Skin of body (tissue), 2 donors: Measurements from ENCODE around the gene PCDHGB1. TPM values are rescaled to one million over a fixed set of nuclear protein-coding genes. Genes with fewer than 3 reads are reported as not detected.
"Not testable (repeated sequence)": the region's sequence is repeated elsewhere in the genome, so short reads cannot be mapped to it uniquely, and the experiment has no call there.

Experiments used
- DNase-seq: peaks from one replicate; lab custom pipeline; 2025; lab: John Stamatoyannopoulos, UW
- total RNA-seq: library from RNA; depleted of rRNA; stranded (reverse); fragments of >200 nt; gene quantifications from one replicate; pipeline ENCODE4 v1.2.3, GENCODE V29; 2014

Gene PCDHGB1
- total RNA-seq, 1 donor from 2014 or later = 2.6 TPM

DNA sequence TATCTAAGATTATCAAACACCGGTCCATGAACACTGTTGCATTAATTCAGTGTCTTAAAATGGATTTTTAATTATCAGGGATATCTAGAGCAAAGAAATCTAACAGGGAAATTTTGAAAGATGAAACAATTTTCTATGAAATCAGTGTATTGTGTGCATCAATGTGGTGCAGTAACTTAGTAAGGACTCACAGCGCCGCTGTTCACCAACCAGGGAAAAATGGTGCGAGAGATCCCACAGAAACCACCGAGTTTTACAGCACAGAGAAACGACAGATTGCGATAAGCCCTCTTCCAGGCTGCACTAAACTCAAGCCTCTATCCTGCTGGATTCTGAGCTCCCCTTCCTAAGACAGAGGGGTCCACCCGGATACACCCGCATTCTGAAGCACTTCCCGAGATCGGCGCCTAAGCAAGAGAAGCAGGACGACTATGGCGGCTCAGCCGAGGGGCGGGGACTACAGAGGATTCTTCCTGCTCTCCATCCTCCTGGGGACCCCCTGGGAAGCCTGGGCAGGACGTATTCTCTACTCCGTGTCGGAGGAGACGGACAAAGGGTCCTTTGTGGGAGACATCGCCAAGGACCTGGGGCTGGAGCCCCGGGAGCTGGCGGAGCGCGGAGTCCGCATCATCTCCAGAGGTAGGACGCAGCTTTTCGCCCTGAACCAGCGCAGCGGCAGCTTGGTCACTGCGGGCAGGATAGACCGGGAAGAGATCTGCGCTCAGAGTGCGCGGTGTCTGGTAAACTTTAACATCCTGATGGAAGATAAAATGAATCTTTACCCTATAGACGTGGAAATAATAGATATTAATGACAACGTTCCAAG lies 32.8 kb downstream of the PCDHGB1 start, which contains the start of gene PCDHGA7:
TSS of gene PCDHGA7 (plus strand) at position 274 of the 826 bp plus-strand sequence. CDS start at position 432, 158 bp downstream.
- no peak for DNase-seq

DNA sequence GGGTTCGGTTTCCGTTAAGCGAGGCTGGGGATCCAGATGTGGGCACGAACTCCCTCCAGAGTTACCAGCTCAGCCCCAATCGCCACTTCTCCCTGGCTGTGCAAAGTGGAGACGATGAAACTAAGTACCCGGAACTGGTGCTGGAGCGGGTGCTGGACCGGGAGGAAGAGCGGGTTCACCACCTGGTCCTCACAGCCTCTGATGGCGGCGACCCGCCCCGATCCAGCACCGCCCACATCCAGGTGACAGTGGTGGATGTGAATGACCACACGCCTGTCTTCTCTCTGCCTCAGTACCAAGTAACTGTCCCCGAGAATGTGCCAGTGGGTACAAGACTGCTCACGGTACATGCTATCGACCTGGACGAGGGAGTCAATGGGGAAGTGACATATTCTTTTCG lies 33.4 kb downstream of the PCDHGB1 start:
- no peak for DNase-seq

DNA sequence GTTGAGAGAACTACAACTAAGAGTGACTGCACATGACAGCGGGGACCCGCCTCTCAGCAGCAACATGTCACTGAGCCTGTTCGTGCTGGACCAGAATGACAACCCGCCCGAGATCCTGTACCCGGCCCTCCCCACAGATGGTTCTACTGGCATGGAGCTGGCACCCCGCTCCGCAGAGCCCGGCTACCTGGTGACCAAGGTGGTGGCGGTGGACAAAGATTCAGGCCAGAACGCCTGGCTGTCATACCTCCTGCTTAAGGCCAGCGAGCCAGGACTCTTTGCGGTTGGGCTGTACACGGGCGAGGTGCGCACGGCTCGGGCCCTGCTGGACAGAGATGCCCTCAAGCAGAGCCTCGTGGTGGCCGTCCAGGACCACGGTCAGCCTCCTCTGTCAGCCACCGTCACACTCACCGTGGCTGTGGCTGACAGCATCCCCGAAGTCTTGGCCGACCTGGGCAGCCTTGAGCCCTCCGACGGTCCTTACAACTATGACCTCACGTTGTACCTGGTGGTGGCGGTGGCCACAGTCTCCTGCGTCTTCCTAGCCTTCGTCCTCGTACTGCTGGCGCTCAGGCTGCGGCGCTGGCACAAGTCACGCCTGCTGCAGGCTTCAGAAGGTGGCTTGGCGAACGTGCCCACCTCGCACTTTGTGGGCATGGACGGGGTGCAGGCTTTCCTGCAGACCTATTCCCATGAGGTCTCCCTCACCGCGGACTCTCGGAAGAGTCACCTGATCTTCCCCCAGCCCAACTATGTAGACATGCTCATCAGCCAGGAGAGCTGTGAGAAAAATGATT lies 34.8 kb downstream of the PCDHGB1 start:
- no peak for DNase-seq

GRCh38 chr5:141387557-141388311 lies 37.8 kb downstream of the PCDHGB1 start, which contains the start of gene PCDHGB4:
PCDHGB4 (plus strand) TSS chr5:141387698; CDS start chr5:141387885, 187 bp downstream.
- not testable (repeated sequence) for DNase-seq

DNA sequence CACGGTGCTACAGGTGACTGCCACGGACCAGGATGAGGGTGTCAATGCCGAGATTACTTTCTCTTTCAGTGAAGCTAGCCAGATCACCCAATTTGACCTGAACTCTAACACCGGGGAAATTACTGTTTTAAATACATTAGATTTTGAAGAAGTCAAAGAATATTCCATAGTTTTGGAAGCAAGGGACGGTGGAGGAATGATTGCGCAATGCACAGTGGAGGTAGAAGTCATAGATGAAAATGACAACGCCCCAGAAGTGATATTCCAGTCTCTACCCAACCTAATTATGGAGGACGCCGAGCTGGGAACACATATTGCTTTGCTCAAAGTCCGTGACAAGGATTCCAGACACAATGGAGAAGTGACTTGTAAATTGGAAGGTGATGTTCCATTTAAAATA lies 38.8 kb downstream of the PCDHGB1 start:
- DNase-seq = no peak

GRCh38 chr5:141389153-141390042 lies 39.5 kb downstream of the PCDHGB1 start:
- DNase-seq = no peak

DNA sequence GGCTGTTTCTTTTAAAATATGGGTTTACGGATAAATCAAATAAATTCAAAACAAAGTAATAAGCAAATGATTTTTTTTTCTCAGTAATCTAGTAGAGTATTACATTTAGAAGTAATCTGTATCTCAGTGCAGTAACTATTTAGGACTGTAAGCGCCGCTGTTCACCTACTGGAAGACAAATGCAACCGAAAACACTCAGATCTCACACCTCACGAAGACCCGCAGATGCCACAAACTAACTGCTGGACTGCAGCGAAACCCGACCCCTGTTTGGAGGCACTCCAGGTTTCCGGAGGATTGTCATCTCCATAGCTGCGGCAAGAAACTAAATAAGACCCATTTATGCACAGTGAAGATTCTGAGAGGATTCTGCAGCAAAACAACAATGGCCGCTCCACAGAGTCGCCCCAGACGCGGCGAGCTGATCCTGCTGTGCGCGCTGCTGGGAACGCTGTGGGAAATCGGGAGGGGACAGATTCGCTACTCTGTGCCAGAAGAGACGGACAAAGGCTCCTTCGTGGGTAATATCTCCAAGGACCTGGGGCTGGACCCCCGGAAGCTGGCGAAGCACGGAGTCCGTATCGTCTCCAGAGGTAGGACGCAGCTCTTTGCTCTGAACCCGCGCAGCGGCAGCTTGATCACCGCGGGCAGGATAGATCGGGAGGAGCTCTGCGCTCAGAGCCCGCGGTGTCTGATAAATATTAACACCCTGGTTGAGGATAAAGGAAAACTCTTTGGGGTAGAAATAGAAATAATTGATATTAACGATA lies 42.7 kb downstream of the PCDHGB1 start, which contains the start of gene PCDHGA8:
TSS of gene PCDHGA8 (plus strand) at position 205 of the 770 bp plus-strand sequence. CDS start at position 386, 181 bp downstream.
- DNase-seq = no peak

- DNase-seq = no peak
Measured at GRCh38 chr5:141393267-141393666, 43.4 kb downstream of the PCDHGB1 start.

- not testable (repeated sequence) for DNase-seq
Measured at GRCh38 chr5:141394401-141395187, 44.7 kb downstream of the PCDHGB1 start.

GRCh38 chr5:141397756-141398551 lies 48.1 kb downstream of the PCDHGB1 start, which contains the start of gene PCDHGB5:
PCDHGB5 (plus strand) TSS chr5:141397947; CDS start chr5:141398128, 181 bp downstream.
- not testable (repeated sequence) for DNase-seq

- DNase-seq = no peak
Measured at GRCh38 chr5:141398608-141399007, 48.7 kb downstream of the PCDHGB1 start.

GRCh38 chr5:141399555-141400258 lies 49.8 kb downstream of the PCDHGB1 start:
- no peak for DNase-seq

Other genes with a start within 250 kb of the PCDHGB1 start
- 2.7 TPM for gene PCDHB3, start 249.6 kb upstream of the PCDHGB1 start, total RNA-seq
- gene PCDHB4, start 228.3 kb upstream of the PCDHGB1 start, total RNA-seq = 1.6 TPM
- gene PCDHB5, start 214.9 kb upstream of the PCDHGB1 start, total RNA-seq = 2.7 TPM
- gene PCDHB6, start 200.0 kb upstream of the PCDHGB1 start, total RNA-seq = 0.39 TPM
- gene PCDHB7, start 177.5 kb upstream of the PCDHGB1 start, total RNA-seq = 1.1 TPM
- gene PCDHB8, start 172.3 kb upstream of the PCDHGB1 start, total RNA-seq = 0.49 TPM
- gene PCDHB16, start 167.7 kb upstream of the PCDHGB1 start, total RNA-seq = 2.5 TPM
- gene PCDHB9, start 162.9 kb upstream of the PCDHGB1 start, total RNA-seq = 0.89 TPM
- 1.8 TPM for gene PCDHB10, start 157.7 kb upstream of the PCDHGB1 start, total RNA-seq
- gene PCDHB11, start 150.5 kb upstream of the PCDHGB1 start, total RNA-seq = 3.5 TPM
- 2.2 TPM for gene PCDHB12, start 141.4 kb upstream of the PCDHGB1 start, total RNA-seq
- gene PCDHB13, start 136.2 kb upstream of the PCDHGB1 start, total RNA-seq = 2.9 TPM
- 3.8 TPM for gene PCDHB14, start 126.8 kb upstream of the PCDHGB1 start, total RNA-seq
- 3.6 TPM for gene PCDHB15, start 104.7 kb upstream of the PCDHGB1 start, total RNA-seq
- 1.4 TPM for gene SLC25A2, start 46.0 kb upstream of the PCDHGB1 start, total RNA-seq
- gene TAF7, start 29.3 kb upstream of the PCDHGB1 start, total RNA-seq = 88.8 TPM
- gene PCDHGA1, start 19.6 kb upstream of the PCDHGB1 start, total RNA-seq = 0.39 TPM
- 3.6 TPM for gene PCDHGA2, start 11.3 kb upstream of the PCDHGB1 start, total RNA-seq
- gene PCDHGA3, start 6.3 kb upstream of the PCDHGB1 start, total RNA-seq = 1.6 TPM
- 2.9 TPM for gene PCDHGA4, start 4.9 kb downstream of the PCDHGB1 start, total RNA-seq
- gene PCDHGB2, start 9.9 kb downstream of the PCDHGB1 start, total RNA-seq = 3.3 TPM
- 3.6 TPM for gene PCDHGA5, start 14.1 kb downstream of the PCDHGB1 start, total RNA-seq
- 4.3 TPM for gene PCDHGB3, start 20.1 kb downstream of the PCDHGB1 start, total RNA-seq
- gene PCDHGA6, start 23.8 kb downstream of the PCDHGB1 start, total RNA-seq = 3.6 TPM
- gene PCDHGA7, start 32.6 kb downstream of the PCDHGB1 start, total RNA-seq = 3.5 TPM
- gene PCDHGB4, start 37.6 kb downstream of the PCDHGB1 start, total RNA-seq = 6.1 TPM
- 3.3 TPM for gene PCDHGA8, start 42.5 kb downstream of the PCDHGB1 start, total RNA-seq
- gene PCDHGB5, start 47.8 kb downstream of the PCDHGB1 start, total RNA-seq = 8.0 TPM
- 4.2 TPM for gene PCDHGA9, start 52.7 kb downstream of the PCDHGB1 start, total RNA-seq
- gene PCDHGB6, start 57.9 kb downstream of the PCDHGB1 start, total RNA-seq = 5.6 TPM
- gene PCDHGA10, start 62.9 kb downstream of the PCDHGB1 start, total RNA-seq = 4.9 TPM
- gene PCDHGB7, start 67.6 kb downstream of the PCDHGB1 start, total RNA-seq = 7.6 TPM
- 6.1 TPM for gene PCDHGA11, start 71.0 kb downstream of the PCDHGB1 start, total RNA-seq
- 3.9 TPM for gene PCDHGA12, start 80.4 kb downstream of the PCDHGB1 start, total RNA-seq
- gene PCDHGC3, start 125.9 kb downstream of the PCDHGB1 start, total RNA-seq = 36.7 TPM
- 5.3 TPM for gene PCDHGC4, start 134.9 kb downstream of the PCDHGB1 start, total RNA-seq
- gene PCDHGC5, start 139.0 kb downstream of the PCDHGB1 start, total RNA-seq = 2.9 TPM